Activated effector memory CD4-positive, alpha-beta T cell treated with anti-CD3 and anti-CD28 coated beads, Interleukin-2, amount 50 U/mL, for 16 hours (primary cell): ENCODE measurements around the gene CCNY.
"Not testable (repeated sequence)": the region's sequence is repeated elsewhere in the genome, so short reads cannot be mapped to it uniquely, and the experiment has no call there.

Experiments used
- DNase-seq: peaks from one replicate; pipeline ENCODE4 v3.0.0-alpha.2; 2020

CCNY gene

GRCh38 chr10:35493196-35494118, 157.1 kb downstream of the CCNY start:
- DNase-seq = no peak

DNA sequence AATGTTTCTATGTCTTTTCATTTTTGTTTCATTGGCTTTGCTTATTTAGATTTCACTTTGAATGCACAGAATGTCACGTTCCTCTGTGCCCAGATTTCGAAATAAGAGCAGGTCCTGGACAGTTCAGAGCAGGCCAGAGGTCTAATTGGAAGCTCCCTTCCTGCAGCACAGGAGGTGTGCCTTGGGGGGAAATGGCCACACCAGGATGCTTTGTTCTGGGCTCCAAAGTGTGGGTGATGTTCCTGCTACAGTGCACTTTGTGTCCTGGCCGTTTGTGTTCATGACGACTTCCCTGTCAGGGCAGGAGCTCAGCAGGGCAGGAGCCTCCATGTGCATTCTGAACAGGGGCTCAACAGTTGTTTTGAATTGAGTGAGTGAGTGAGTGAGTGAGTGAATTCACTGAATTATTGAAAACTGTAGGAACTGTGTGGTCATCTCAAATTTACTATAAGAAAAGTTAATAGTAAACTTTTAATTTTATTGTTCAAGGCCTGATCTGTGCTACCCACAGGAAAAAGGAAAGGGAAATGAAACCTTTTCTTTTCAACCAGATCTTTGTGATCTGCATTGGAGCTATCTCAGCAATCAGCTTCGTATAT, 159.3 kb downstream of the CCNY start:
- DNase-seq = no peak

- no peak for DNase-seq
These were observed 161.6 kb downstream of the CCNY start for GRCh38 chr10:35497909-35498308.

DNA sequence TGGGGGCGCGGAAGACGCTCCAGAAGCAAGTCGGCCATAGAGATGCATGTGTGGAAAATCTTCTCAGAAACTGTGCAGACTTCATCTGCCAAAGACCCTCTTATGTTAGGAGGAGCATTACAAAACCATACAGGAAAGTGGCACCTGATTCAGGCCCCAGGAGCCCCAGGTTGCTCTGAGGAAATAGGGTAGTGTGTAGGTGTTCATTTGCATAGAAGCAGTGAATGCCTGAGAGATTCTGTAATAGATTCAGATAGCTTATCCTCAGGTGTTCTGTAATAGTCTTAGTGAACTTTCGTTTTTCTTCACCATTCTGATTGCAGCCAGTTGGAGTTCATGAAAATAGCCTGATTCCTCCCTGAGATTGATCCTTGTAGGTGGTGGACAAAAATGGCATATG, 162.4 kb downstream of the CCNY start:
- no peak for DNase-seq

DNA sequence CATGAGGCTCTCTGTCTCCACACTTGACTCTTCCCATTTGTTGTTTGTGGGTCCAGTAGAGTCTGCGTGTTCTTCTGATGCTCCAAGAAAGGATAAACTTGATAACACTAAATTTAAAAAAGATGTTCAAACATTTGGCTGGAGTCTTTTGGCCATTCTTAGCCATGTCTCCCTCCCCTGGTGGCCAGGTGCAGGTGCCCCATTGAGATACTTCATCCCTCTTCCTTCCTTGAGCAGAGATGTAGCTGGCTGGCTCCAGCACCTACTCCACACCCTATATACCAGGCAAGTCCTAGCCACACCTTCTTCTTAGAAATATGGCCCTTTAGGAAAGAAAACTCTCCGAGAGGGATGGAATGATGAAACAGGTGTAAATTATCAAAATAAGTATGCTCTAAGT, 165.6 kb downstream of the CCNY start:
- no peak for DNase-seq

GRCh38 chr10:35502692-35503091, 166.4 kb downstream of the CCNY start:
- DNase-seq = no peak

GRCh38 chr10:35503578-35503977, 167.3 kb downstream of the CCNY start:
- no peak for DNase-seq

GRCh38 chr10:35504132-35504531, 167.8 kb downstream of the CCNY start:
- no peak for DNase-seq

DNA sequence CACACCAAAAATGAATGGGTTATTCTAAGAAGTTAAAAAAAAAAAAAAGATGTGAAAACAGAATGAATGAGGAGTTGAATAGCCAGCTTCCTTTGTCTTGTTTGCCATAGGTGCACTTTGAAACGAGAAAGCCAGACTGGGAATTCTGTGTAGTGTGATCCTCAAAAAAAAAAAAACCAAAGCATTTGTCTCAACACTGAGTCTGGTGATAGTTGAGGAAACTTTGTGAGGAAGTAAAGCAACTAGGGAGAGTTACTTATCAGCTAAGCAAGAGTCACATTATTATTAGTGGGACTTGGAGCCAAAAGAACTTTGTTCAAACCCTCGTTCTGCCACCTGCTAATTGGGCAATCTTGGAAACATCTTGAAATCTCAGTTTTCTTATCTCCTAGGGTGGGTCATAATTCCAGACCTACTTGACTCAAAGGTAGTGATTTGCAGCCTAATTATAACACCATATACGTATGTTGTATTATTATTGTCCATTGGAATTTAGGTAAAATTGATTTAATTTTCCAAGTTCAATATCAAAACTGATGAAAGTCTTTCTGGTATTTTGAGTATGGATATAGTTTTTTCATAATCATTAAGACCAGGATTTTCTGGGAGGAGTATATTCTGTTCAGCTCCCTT, 169.0 kb downstream of the CCNY start:
- no peak for DNase-seq

GRCh38 chr10:35506741-35507140, 170.4 kb downstream of the CCNY start:
- no peak for DNase-seq

GRCh38 chr10:35507519-35508109, 171.3 kb downstream of the CCNY start:
- DNase-seq = no peak

DNA sequence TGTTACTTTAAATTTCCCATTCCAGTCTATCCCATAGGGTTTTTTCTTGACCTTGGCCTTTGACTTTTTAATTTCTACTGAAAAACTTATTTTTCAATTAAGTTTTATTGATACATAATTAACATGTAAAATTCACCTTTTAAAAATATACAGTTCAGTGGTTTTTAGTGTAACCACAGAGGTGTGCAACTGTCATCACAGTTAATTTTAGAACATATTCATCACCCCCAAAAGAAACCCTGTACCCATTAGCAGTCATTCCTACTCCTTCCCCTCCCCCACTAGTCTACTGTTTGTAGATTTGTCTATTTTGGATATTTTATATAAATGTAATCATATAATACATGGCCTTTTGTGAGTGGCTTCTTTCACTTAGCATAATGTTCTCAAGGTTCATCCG, 172.3 kb downstream of the CCNY start:
- no peak for DNase-seq

- no peak for DNase-seq
These were observed 174.6 kb downstream of the CCNY start for GRCh38 chr10:35510891-35511290.

DNA sequence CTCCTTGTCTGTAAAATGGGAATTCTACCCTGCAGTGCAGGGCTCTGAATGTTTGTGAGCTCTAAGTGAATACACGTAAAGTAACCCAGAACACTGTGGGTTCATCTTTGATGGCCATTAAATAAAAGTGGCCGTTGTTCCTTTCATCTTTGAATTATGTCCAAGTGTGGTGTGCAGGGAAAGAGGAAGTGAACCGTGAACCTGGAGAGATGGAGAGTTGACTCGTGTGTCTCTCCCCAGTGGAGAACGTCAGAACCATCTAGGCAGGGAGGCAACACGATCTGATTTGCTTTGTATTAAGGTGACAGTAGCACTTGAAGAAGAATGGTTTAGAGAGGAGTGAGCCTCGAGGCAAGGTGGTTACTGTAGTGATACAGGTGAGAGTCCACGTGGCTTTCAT, 175.3 kb downstream of the CCNY start:
- no peak for DNase-seq

GRCh38 chr10:35516102-35516670, 179.9 kb downstream of the CCNY start:
- DNase-seq = no peak

- no peak for DNase-seq
These were observed 181.3 kb downstream of the CCNY start for GRCh38 chr10:35517431-35518181.

DNA sequence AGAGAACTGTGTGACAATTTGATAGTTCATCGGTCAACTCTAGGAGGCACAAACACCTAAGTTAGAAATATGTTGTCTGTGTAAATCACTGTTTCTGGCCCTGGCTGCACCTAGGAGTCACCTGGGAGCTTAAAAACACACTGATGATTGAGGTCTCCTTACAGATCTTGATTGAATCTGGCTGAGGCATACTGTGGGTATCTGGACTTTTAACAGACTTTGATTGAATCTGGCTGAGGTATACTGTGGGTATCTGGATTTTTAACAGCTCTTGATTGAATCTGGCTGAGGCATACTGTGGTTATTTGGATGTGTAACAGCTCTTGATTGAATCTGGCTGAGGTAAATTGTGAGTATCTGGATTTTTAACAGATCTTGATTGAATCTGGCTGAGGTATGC, 181.9 kb downstream of the CCNY start:
- not testable (repeated sequence) for DNase-seq

- DNase-seq = no peak
These were observed 184.7 kb downstream of the CCNY start for GRCh38 chr10:35520996-35521395.

- DNase-seq = no peak
These were observed 187.4 kb downstream of the CCNY start for GRCh38 chr10:35523670-35524225.

DNA sequence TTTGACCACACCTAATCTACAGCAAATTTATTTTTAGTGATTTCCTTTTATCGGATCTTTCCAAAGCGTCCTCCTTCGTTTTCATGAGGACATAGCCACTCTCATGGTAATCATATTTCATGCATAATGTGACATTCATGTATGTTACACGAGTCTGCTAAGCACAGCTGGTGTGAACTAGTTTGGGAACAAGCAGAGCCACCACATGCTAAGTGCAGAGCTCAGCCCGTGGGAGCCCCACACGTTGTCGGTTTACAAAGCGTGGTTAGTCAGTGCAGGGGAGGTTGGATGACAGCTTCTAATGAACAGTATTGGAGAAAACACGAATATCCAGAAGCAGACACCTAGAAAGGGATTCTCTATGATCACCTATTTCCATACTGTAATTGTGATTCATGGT, 190.4 kb downstream of the CCNY start:
- DNase-seq = no peak

DNA sequence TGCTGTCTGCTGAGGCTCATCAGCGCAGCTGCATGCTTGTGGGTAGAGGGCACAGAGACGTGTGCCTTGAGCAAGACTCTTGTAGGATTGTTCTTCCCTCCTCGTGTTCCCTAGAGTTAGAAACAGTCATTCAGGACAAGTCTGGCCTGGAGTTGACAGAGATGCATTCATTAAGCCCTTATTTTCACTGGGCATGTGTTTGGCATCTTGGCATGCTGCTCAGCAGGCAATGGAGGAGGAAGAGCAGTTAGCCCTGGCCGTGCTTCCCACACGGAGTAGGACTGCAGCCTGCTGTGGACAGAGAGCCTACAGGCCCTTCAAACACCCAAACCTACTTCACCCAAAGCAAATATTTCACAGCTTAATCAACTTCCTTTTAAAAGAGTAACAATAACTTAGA, 195.8 kb downstream of the CCNY start:
- DNase-seq = no peak

DNA sequence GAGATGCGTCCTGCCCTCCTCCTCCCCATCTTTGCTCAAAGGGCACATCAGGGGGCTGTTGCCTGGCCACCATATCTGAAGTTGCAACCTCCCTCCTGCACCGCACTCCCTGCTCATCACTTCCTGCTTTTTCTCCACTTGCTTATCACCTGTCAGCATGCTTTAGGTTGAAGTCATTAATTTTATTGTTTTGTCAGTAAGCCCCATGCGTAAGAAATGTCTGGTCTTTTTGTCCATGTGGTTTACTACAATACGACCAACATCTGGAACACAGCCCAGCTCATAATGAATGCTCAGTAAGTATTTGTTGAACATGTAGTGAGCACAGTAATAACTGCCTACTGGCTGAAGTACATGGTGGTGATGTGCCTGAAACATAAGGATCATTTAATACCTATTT, 197.3 kb downstream of the CCNY start:
- DNase-seq = no peak
